Measurements from ENCODE around the gene EIF3A.

Gene EIF3A

DNA sequence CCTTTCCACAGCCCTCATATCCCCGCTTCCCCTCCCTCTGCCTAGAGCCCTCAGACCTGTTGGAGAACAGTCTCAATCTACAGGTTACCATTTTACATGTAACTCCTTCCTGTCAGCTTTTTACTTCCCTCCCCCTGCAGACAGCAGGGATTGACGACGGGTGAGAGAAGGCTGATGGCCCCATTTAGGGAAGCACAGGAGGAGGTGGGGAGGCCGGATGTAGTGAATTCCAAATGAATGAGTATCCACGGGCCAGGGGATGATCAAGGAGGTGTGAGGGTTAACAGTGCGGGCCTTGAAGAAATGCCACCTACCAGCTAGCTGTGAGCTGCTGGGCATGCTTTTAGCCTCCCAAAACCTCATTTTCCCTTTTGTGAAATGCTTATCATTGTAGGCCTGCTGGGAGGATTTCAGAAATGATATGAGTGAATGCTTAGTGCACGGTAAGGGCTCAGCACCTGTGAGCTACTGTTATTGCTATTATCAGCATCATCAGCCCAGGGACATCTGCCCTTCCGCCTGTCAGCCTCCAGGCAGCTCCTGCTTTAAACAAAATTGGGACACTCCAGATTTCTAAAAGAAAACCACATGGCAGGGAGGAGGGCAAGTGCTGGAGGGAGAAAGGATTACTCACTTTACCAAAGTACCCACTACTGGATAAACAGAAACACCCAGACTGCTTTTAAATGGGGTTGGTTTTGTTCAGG is 57.6 kb downstream of the EIF3A start:
- no peak overlapping the region for H3K4me3 Mint-ChIP-seq
- peaks cover 6% of the 10 kb centered on the region for H3K4me1 Mint-ChIP-seq
- no peak for ATAC-seq
- no peak overlapping the region for H3K27ac Mint-ChIP-seq
- H3K36me3 Mint-ChIP-seq, result no peaks in the 10 kb centered on the region
- H3K9me3 Mint-ChIP-seq, result peaks cover 5% of the 10 kb centered on the region
- H3K27me3 Mint-ChIP-seq, result peaks cover 36% of the 10 kb centered on the region

GRCh38 chr10:119020627-119020946 is 60.0 kb downstream of the EIF3A start:
- Mint-ChIP-seq H3K27ac (no peak overlapping the region), H3K4me3 (no peak overlapping the region), H3K27me3 (peaks cover 26% of the 10 kb centered on the region), H3K36me3 (no peaks in the 10 kb centered on the region), H3K9me3 (peaks cover 5% of the 10 kb centered on the region), H3K4me1 (peaks cover 4% of the 10 kb centered on the region)
- ATAC-seq, result no peak

DNA sequence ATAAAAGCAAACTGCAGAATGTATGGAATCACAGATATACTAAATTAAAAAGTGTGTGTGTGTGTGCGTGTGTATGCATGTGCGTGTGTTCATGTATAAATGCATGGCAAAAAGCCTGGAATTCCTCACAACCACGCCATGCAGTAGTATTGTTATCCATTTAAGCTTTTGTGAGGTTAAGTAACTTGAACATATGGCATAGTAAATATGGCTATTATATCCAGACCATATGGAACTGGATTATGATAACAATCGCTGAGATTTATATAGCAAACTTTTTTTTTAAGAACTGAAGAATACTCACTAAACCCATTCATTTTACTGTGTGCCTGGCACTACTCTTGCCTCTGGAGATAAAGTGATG is 73.4 kb downstream of the EIF3A start:
- ATAC-seq, result no peak

DNA sequence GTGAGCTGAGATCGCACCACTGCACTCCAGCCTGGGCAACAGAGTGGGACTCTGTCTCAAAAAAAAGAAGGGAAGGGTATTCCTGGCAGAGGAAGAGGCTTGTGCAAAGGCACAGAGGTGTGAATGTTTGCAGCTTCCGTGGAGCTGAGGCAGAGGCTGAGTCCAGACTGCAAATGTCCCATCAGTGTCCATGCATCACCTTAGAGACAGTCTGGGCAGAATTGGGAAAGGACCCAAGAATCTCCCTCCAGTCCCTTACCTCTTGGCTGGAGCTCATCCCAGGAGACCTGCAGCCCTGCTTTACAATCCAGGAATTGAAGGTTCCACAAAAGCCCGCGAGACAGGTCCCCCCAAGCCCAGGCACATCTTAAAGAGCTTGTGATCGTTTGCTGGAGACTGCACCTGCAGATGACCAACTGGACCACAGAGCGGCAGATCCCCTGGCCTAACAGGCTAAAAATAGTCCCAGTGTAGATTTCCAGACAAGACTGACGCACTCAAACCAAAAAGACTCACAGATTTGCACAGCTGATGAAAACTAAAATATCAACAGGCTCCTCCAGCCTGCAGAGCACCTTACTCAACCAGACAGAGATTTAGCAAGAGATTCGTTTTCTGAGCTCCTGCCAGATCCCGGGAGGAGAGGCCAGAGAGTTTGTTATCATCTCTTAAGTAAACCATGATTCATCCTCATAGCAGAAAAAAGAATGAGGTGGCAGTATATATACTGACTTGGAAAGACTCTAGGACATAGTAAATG is 74.0 kb downstream of the EIF3A start:
- H3K9me3 Mint-ChIP-seq, result peaks cover 3% of the 10 kb centered on the region
- no peaks in the 10 kb centered on the region for H3K36me3 Mint-ChIP-seq
- peak; percentile 20 for ATAC-seq
- H3K27me3 Mint-ChIP-seq, result peaks cover 55% of the 10 kb centered on the region
- no peak overlapping the region for H3K4me3 Mint-ChIP-seq
- H3K4me1 Mint-ChIP-seq, result no peaks in the 10 kb centered on the region
- H3K27ac Mint-ChIP-seq, result no peak overlapping the region

More for the DNA sequence above, 73.4 kb downstream of the EIF3A start:
- Mint-ChIP-seq H3K27ac (no peak overlapping the region), H3K36me3 (no peaks in the 10 kb centered on the region), H3K27me3 (peaks cover 49% of the 10 kb centered on the region), H3K9me3 (peaks cover 3% of the 10 kb centered on the region), H3K4me3 (no peak overlapping the region), H3K4me1 (no peaks in the 10 kb centered on the region)

DNA sequence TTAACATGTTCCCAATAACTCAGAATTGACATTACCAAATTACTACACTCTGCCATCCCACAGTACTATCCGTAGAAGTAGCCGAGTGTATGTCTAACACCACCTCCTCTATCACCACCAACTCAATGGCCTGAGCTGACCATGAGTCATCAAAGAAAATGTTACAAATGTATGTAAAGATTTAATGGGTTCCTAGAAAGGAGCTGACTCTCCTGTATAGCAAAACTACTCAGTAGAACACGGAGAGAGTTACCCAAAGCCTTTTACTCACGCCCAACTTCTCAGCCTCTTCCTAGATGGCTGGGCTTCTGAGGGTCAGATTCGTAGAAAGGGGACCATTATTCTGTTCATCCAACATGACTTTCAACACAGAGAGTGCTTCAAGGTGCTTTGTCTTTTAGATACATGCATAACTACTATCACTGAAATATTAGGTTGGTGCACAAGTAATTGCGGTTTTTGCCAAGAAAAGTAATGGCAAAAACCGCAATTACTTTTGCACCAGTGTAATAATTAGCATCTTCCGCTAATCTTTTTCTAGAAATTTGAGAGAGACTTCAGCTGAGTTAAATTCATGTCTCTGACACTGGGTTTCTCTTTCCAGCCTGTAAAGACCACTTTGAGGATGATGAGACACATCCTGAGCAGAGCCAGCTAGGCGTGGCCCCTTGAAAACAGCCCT is 75.1 kb downstream of the EIF3A start:
- peaks cover 3% of the 10 kb centered on the region for H3K9me3 Mint-ChIP-seq
- no peak overlapping the region for H3K4me3 Mint-ChIP-seq
- H3K36me3 Mint-ChIP-seq, result no peaks in the 10 kb centered on the region
- H3K27me3 Mint-ChIP-seq, result peaks cover 63% of the 10 kb centered on the region
- no peak for ATAC-seq
- H3K4me1 Mint-ChIP-seq, result no peaks in the 10 kb centered on the region
- no peak overlapping the region for H3K27ac Mint-ChIP-seq

- no peaks in the 10 kb centered on the region for H3K4me1 Mint-ChIP-seq
- no peak for ATAC-seq
Observed at GRCh38 chr10:119003572-119004289, 76.9 kb downstream of the EIF3A start.

DNA sequence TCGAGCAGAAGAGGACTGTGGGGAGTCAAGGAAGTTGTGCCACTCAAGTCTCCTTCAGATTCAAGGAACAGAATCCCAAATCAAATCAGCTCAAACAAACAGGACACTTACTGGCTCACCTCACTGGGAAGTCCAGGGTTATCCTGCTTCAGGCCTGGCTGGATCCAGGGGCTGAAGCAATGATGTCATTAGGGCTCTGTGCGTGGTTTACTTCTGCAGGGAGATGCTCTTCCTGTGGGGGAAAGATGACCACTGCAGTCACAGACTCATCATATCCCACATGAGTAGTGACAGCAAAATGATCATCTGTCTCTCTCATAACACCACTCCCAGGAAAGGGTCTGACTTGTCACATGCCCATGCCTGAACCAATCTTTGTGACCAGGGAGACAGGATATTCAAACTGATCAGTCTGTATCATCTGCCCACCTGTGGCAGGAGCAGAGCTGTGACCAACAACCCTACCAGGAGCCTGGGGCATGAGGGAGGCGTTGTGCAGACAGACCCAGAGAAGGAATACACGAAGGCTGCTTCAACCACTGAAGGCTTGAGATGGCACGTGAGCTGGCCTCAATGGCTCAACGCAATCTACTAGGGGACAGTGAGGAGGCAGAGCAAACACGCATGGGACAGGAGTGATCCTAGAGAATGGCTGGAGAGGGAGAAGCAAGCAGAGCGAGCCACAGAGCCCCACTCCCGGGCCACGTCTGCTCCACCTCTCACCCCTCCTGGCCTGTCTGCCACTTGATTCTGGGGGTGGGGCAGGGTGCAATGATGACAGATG is 78.7 kb downstream of the EIF3A start:
- Mint-ChIP-seq H3K27ac (no peak overlapping the region), H3K4me1 (no peaks in the 10 kb centered on the region), H3K9me3 (peaks cover 3% of the 10 kb centered on the region), H3K27me3 (peaks cover 51% of the 10 kb centered on the region), H3K4me3 (no peak overlapping the region), H3K36me3 (no peaks in the 10 kb centered on the region)
- ATAC-seq, result no peak

More at GRCh38 chr10:119003572-119004289, 76.9 kb downstream of the EIF3A start:
- H3K9me3 Mint-ChIP-seq, result no peaks in the 10 kb centered on the region
- H3K27me3 Mint-ChIP-seq, result peaks cover 55% of the 10 kb centered on the region
- H3K36me3 Mint-ChIP-seq, result no peaks in the 10 kb centered on the region
- H3K27ac Mint-ChIP-seq, result no peak overlapping the region
- no peak overlapping the region for H3K4me3 Mint-ChIP-seq

DNA sequence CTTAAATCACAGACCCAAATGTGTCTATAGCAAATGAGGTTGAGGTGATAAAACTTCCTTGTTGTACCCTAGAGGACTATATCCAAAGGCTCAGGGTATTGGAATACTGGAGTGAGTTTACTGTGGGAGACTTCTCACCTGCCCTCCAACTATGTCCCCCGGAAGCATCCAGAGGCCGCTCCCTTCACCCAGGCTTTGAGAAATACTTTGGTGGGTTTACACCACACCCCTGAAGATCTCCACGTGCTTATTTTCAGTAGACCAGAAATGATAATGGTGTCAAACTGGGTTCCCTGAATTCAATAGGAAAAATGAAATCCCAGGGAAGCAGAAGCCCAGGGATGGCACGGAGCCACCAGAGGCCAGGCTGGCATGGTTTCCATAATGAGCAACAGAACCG is 82.4 kb downstream of the EIF3A start:
- no peaks in the 10 kb centered on the region for H3K4me1 Mint-ChIP-seq
- no peaks in the 10 kb centered on the region for H3K36me3 Mint-ChIP-seq
- no peak overlapping the region for H3K4me3 Mint-ChIP-seq
- no peak overlapping the region for H3K27ac Mint-ChIP-seq
- peaks cover 3% of the 10 kb centered on the region for H3K9me3 Mint-ChIP-seq
- peaks cover 32% of the 10 kb centered on the region for H3K27me3 Mint-ChIP-seq
- ATAC-seq, result no peak

DNA sequence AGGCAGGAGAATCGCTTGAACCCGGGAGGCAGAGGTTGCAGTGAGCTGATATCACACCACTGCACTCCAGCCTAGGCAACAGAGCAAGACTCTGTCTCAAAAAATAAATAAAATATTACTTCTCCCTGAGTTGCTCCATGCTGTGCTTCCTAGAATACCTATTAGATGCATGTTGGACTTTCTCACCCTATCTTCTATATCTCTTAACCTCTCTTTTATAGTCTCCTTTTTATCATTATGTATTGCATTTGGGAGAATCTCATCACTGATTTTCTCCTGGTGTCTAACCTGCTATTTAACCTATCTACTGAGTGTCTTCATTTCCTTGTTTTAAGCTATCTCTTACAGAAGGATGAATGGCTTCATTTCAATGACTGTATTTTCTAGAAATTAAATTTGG is 83.2 kb downstream of the EIF3A start:
- H3K4me1 Mint-ChIP-seq, result no peaks in the 10 kb centered on the region
- H3K4me3 Mint-ChIP-seq, result no peak overlapping the region
- no peak for ATAC-seq
- peaks cover 3% of the 10 kb centered on the region for H3K9me3 Mint-ChIP-seq
- no peak overlapping the region for H3K27ac Mint-ChIP-seq
- no peaks in the 10 kb centered on the region for H3K36me3 Mint-ChIP-seq
- H3K27me3 Mint-ChIP-seq, result peaks cover 29% of the 10 kb centered on the region

DNA sequence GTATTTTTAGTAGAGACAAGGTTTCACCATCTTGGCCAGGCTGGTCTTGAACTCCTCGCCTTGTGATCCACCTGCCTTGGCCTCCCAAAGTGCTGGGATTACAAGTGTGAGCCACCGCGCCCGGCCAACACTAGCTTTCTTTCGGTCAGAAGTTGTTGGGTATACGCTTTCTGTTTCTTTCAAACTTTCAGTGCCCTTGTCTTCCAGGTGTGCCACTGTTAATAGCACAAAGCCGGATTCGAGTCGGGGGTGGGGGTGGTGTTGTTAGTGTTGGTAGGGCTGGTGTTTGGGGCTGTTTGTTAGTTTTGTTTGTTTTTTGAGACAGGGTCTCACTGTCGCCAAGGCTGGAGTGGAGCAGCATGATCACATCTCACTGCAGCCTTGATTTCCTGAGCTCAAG is 84.9 kb downstream of the EIF3A start:
- Mint-ChIP-seq H3K36me3 (no peaks in the 10 kb centered on the region), H3K27me3 (peaks cover 13% of the 10 kb centered on the region), H3K27ac (no peak overlapping the region), H3K4me3 (no peak overlapping the region), H3K9me3 (peaks cover 3% of the 10 kb centered on the region), H3K4me1 (no peaks in the 10 kb centered on the region)
- ATAC-seq, result no peak

GRCh38 chr10:118994321-118994720 is 86.3 kb downstream of the EIF3A start:
- no peaks in the 10 kb centered on the region for H3K36me3 Mint-ChIP-seq
- H3K27me3 Mint-ChIP-seq, result peaks cover 13% of the 10 kb centered on the region
- no peak overlapping the region for H3K4me3 Mint-ChIP-seq
- H3K4me1 Mint-ChIP-seq, result no peaks in the 10 kb centered on the region
- no peak overlapping the region for H3K27ac Mint-ChIP-seq
- peaks cover 3% of the 10 kb centered on the region for H3K9me3 Mint-ChIP-seq
- ATAC-seq, result no peak

GRCh38 chr10:118993214-118993613 is 87.4 kb downstream of the EIF3A start:
- H3K4me1 Mint-ChIP-seq, result no peaks in the 10 kb centered on the region
- H3K27ac Mint-ChIP-seq, result no peak overlapping the region
- H3K27me3 Mint-ChIP-seq, result peaks cover 12% of the 10 kb centered on the region
- no peak for ATAC-seq
- peaks cover 3% of the 10 kb centered on the region for H3K9me3 Mint-ChIP-seq
- no peak overlapping the region for H3K4me3 Mint-ChIP-seq
- H3K36me3 Mint-ChIP-seq, result no peaks in the 10 kb centered on the region

GRCh38 chr10:118992496-118992895 is 88.1 kb downstream of the EIF3A start:
- H3K4me3 Mint-ChIP-seq, result no peak overlapping the region
- H3K27me3 Mint-ChIP-seq, result peaks cover 5% of the 10 kb centered on the region

GRCh38 chr10:118990326-118990725 is 90.3 kb downstream of the EIF3A start:
- H3K36me3 Mint-ChIP-seq, result peaks cover 5% of the 10 kb centered on the region
- ATAC-seq, result no peak
- peaks cover 15% of the 10 kb centered on the region for H3K4me1 Mint-ChIP-seq
- no peaks in the 10 kb centered on the region for H3K27me3 Mint-ChIP-seq
- no peak overlapping the region for H3K27ac Mint-ChIP-seq
- peaks cover 7% of the 10 kb centered on the region for H3K9me3 Mint-ChIP-seq
- H3K4me3 Mint-ChIP-seq, result no peak overlapping the region

More at GRCh38 chr10:118992496-118992895, 88.1 kb downstream of the EIF3A start:
- H3K27ac Mint-ChIP-seq, result no peak overlapping the region
- H3K36me3 Mint-ChIP-seq, result no peaks in the 10 kb centered on the region
- no peak for ATAC-seq
- peaks cover 3% of the 10 kb centered on the region for H3K9me3 Mint-ChIP-seq
- H3K4me1 Mint-ChIP-seq, result peaks cover 6% of the 10 kb centered on the region
